Small intestine (tissue), 7 donors: ENCODE measurements around the gene PFKM. TPM values are rescaled to one million over a fixed set of nuclear protein-coding genes. Genes with fewer than 3 reads are reported as not detected.
"Not testable (repeated sequence)": the region's sequence is repeated elsewhere in the genome, so short reads cannot be mapped to it uniquely, and the experiment has no call there.

Experiments
- DNase-seq, 2 donors: peaks; one replicate each; pipeline versions ENCODE4 v3.0.0 to v3.0.0-alpha.2; 2013
- FAIRE-seq: peaks from 2 replicates; lab custom pipeline; 2012; peaks lifted over from hg19 to GRCh38; lab: Jason Lieb, UNC
- H3K27ac ChIP-seq, 3 donors: one replicate each; pipeline ENCODE4 v1.5.1; 2013; ENCODE audit warnings: low read length in 2 of 3, mild to moderate bottlenecking in 2 of 3, control low read depth in 1 of 3, inconsistent platforms in 1 of 3, low read depth in 1 of 3, moderate library complexity in 1 of 3
- H3K27me3 ChIP-seq, 3 donors: one replicate each; pipeline ENCODE4 v1.6.1; 2013; ENCODE audit warnings: low read length in 3 of 3, inconsistent platforms in 1 of 3; ENCODE audit not compliant: control insufficient read depth in 3 of 3, insufficient read depth in 3 of 3
- H3K36me3 ChIP-seq, 3 donors: one replicate each; pipeline ENCODE4 v1.6.1; 2013; ENCODE audit warnings: low read length in 3 of 3, inconsistent platforms in 1 of 3, low read depth in 1 of 3, mild to moderate bottlenecking in 1 of 3, moderate library complexity in 1 of 3; ENCODE audit not compliant: control insufficient read depth in 3 of 3, insufficient read depth in 2 of 3
- H3K4me1 ChIP-seq, 3 donors: one replicate each; pipeline ENCODE4 v1.6.1; 2013; ENCODE audit warnings: low read length in 2 of 3, inconsistent platforms in 1 of 3, low read depth in 1 of 3, mild to moderate bottlenecking in 1 of 3, moderate library complexity in 1 of 3; ENCODE audit not compliant: control insufficient read depth in 3 of 3, insufficient read depth in 2 of 3
- H3K4me3 ChIP-seq, 3 donors: one replicate each; pipeline ENCODE4 v1.5.1; 2013; ENCODE audit warnings: low read length in 3 of 3, control low read depth in 1 of 3, inconsistent platforms in 1 of 3, low read depth in 1 of 3, mild to moderate bottlenecking in 1 of 3, moderate library complexity in 1 of 3
- H3K9me3 ChIP-seq, 2 donors: one replicate each; pipeline ENCODE4 v1.6.1; 2013; ENCODE audit warnings: low read depth in 1 of 2, low read length in 1 of 2; ENCODE audit not compliant: control insufficient read depth in 2 of 2, insufficient read depth in 1 of 2
- WGBS, 3 donors: extraction: QIAGEN DNeasy Blood & Tissue Kit; methylation state at CpG; one replicate each; pipeline ENCODE4 v1.1.7; 2013; 5-methylcytosine and 5-hydroxymethylcytosine counted together
- polyA plus RNA-seq, 4 donors: library from polyadenylated mRNA; stranded (reverse) in 3 of 4; unstranded in 1 of 4; fragments of 200-250 nt in 3 of 4; fragments of 120-200 nt in 1 of 4; gene quantifications; one replicate each; pipeline versions ENCODE4 v1.2.1 to v1.2.3, GENCODE V29; 2013
- donor health status: healthy with polysubstance abuse.
- donor health status: control.
- donor health status: control.
- donor health status: Bipolar disorder and iron deficiency.
- donor health status: healthy.

Gene PFKM
- polyA plus RNA-seq, 4 donors = 11.3 to 34.3 (median 21.2) TPM

- DNase-seq (peak in 1 of 2 donors; percentile 20), FAIRE-seq (no peak)
- H3K4me3 ChIP-seq = peak overlapping the region; percentile 78 to 100 (median 94)
- no peaks in the 10 kb centered on the region for H3K27me3 ChIP-seq
- H3K9me3 ChIP-seq = no peaks in the 10 kb centered on the region
- H3K36me3 ChIP-seq = no peaks in the 10 kb centered on the region
- WGBS, 3 donors = 0 to 1% (median 0%) methylated on average over 27 to 30 of the region's 30 CpGs
- peak overlapping the region; percentile 89 to 97 (median 96) for H3K27ac ChIP-seq
- H3K4me1 ChIP-seq = peaks cover 2 to 8% (median 8%) of the 10 kb centered on the region in 3 donors
These were observed 13.8 kb upstream of the PFKM start for GRCh38 chr12:48105321-48105866.

- DNase-seq = peak; percentile 87 to 96
- Histone ChIP-seq H3K27me3 (no peaks in the 10 kb centered on the region), H3K4me3 (peak within 1 kb of the TSS; percentile 78 to 100 (median 94)), H3K4me1 (peaks cover 2 to 8% (median 8%) of the 10 kb centered on the region in 3 donors), H3K27ac (peak within 1 kb of the TSS; percentile 89 to 97 (median 96)), H3K36me3 (no peaks in the 10 kb centered on the region), H3K9me3 (no peaks in the 10 kb centered on the region)
- no peak for FAIRE-seq
- 0 to 1% (median 0%) methylated on average over 46 to 53 of the region's 53 CpGs for WGBS, 3 donors
These were observed 13.1 kb upstream of the PFKM start, which contains the start of gene SENP1 for GRCh38 chr12:48105867-48106680. SENP1 (minus strand) TSS chr12:48106079; CDS start chr12:48101472, 4,607 bp downstream.

- DNase-seq = peak in 1 of 2 donors; percentile 31
- 63 to 72% (median 69%) methylated on average over 5 of the region's 5 CpGs for WGBS, 3 donors
- peak overlapping the region in 2 of 3 donors; percentile 94 to 100 for H3K4me3 ChIP-seq
- H3K36me3 ChIP-seq = no peaks in the 10 kb centered on the region
- no peak for FAIRE-seq
- H3K4me1 ChIP-seq = peaks cover 2 to 8% (median 8%) of the 10 kb centered on the region in 3 donors
- no peaks in the 10 kb centered on the region for H3K9me3 ChIP-seq
- H3K27ac ChIP-seq = peak overlapping the region; percentile 89 to 97 (median 96)
- no peaks in the 10 kb centered on the region for H3K27me3 ChIP-seq
These were observed 12.2 kb upstream of the PFKM start for GRCh38 chr12:48106681-48107613.

- Histone ChIP-seq H3K27ac (no peak overlapping the region), H3K4me3 (no peak overlapping the region), H3K9me3 (no peaks in the 10 kb centered on the region), H3K27me3 (no peaks in the 10 kb centered on the region), H3K36me3 (no peaks in the 10 kb centered on the region), H3K4me1 (peaks cover 2 to 8% (median 7%) of the 10 kb centered on the region in 3 donors)
- DNase-seq (no peak), FAIRE-seq (no peak)
These were observed 9.7 kb upstream of the PFKM start for GRCh38 chr12:48109424-48109823.

- 79 to 90% (median 79%) methylated on average over 1 of the region's 1 CpG for WGBS, 3 donors
- DNase-seq = peak in 1 of 2 donors; percentile 45
- Histone ChIP-seq H3K27me3 (no peaks in the 10 kb centered on the region), H3K4me1 (peaks cover 0 to 8% (median 4%) of the 10 kb centered on the region in 3 donors), H3K27ac (no peak overlapping the region), H3K36me3 (no peaks in the 10 kb centered on the region), H3K4me3 (no peak overlapping the region), H3K9me3 (no peaks in the 10 kb centered on the region)
- FAIRE-seq = no peak
These were observed 8.4 kb upstream of the PFKM start for GRCh38 chr12:48110691-48111311.

GRCh38 chr12:48111312-48111693 is 7.9 kb upstream of the PFKM start:
- not testable (repeated sequence) for H3K4me3 ChIP-seq, H3K4me1 ChIP-seq, H3K27me3 ChIP-seq, FAIRE-seq, H3K9me3 ChIP-seq, DNase-seq, H3K27ac ChIP-seq, H3K36me3 ChIP-seq
- 94 to 97% (median 96%) methylated on average over 5 of the region's 5 CpGs for WGBS, 3 donors

- H3K4me3 ChIP-seq = no peak overlapping the region
- 75 to 96% (median 93%) methylated on average over 1 of the region's 1 CpG for WGBS, 3 donors
- H3K36me3 ChIP-seq = no peaks in the 10 kb centered on the region
- peaks cover 0 to 3% (median 0%) of the 10 kb centered on the region in 3 donors for H3K4me1 ChIP-seq
- FAIRE-seq = no peak
- no peaks in the 10 kb centered on the region for H3K27me3 ChIP-seq
- H3K27ac ChIP-seq = no peak overlapping the region
- no peak for DNase-seq
- H3K9me3 ChIP-seq = no peaks in the 10 kb centered on the region
These were observed 3.2 kb upstream of the PFKM start for GRCh38 chr12:48115957-48116356.
